22Rv1 (cell line): ENCODE data around the gene ITPKB.

Source experiments
- ZFX ChIP-seq: fragments of 450-650 bp; IDR thresholded peaks from 2 replicates; pipeline ENCODE4 v1.6.1; 2017; ENCODE audit warnings: antibody characterized with exemption, borderline replicate concordance
- TF ChIP-seq, protein P1 (sequence below): fragments of 450-650 bp; IDR thresholded peaks from 2 replicates; pipeline ENCODE4 v1.5.1; 2017; ENCODE audit warnings: mild to moderate bottlenecking

DNA sequence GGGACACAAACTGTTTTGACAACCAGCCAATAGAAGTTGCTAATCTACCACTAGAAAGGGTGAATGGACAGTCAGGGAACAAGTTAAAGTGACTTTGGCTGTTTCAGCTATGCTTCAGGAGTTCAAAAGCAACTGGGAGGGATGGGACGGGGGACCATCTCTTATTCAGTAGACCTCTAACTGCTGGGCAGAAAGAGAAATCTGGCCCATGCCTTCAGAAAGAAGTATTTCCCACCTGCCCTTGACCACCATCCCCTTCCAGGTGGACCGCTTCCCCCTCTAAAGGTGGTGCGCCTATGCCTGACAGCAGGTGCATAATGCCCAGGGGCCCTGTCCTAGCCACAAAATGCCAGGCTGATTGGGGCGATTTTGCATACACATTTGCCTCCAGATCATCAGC lies 5.2 kb downstream of the ITPKB start:
- TF ChIP-seq, protein P1, sequence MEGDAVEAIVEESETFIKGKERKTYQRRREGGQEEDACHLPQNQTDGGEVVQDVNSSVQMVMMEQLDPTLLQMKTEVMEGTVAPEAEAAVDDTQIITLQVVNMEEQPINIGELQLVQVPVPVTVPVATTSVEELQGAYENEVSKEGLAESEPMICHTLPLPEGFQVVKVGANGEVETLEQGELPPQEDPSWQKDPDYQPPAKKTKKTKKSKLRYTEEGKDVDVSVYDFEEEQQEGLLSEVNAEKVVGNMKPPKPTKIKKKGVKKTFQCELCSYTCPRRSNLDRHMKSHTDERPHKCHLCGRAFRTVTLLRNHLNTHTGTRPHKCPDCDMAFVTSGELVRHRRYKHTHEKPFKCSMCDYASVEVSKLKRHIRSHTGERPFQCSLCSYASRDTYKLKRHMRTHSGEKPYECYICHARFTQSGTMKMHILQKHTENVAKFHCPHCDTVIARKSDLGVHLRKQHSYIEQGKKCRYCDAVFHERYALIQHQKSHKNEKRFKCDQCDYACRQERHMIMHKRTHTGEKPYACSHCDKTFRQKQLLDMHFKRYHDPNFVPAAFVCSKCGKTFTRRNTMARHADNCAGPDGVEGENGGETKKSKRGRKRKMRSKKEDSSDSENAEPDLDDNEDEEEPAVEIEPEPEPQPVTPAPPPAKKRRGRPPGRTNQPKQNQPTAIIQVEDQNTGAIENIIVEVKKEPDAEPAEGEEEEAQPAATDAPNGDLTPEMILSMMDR = no peak
- TF ChIP-seq ZFX = no peak
